Measurements from ENCODE around the gene EIF4G3. TPM values are rescaled to one million over a fixed set of nuclear protein-coding genes. Genes with fewer than 3 reads are reported as not detected.
A peak's percentile ranks its signal among the peaks of the same experiment; 100 is the strongest.

EIF4G3 gene
- total RNA-seq, 3 donors from 2014 or later (not counting 1 experiment from before 2014, with no cell fraction given): 105 to 107 (median 107) TPM

DNA sequence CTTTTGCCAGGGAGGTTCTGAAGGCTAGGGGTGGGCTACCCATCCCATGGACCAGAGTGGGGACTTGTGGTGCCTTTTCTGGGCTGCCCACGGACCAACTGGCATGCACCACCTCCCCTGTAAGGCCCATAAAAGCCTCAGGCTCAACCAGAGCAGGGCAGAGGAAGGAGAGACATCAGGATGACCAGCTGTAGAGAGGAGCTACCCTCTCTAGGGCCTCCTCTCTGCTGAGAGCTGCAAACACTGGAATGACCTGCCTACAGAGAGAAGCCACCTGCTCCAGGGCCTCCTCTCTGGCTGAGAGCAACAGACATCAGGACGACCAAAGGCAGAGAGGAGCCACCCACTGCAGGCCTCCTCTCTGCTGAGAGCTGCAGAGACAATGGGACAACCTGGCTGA lies 140.9 kb downstream of the EIF4G3 start:
- no peaks in the 10 kb centered on the region for H3K36me3 Mint-ChIP-seq
- Histone ChIP-seq H3K4me3 (ENCODE audit: low read length) (no peak overlapping the region), H3K4me1 (ENCODE audit: control insufficient read depth, insufficient read depth, low read length) (peaks cover 3% of the 10 kb centered on the region), H3K27ac (ENCODE audit: low read length) (no peak overlapping the region), H3K36me3 (ENCODE audit: control insufficient read depth, insufficient read depth, low read length) (no peaks in the 10 kb centered on the region), H3K9me3 (ENCODE audit: control insufficient read depth, insufficient read depth, low read length) (no peaks in the 10 kb centered on the region), H3K27me3 (ENCODE audit: control insufficient read depth, insufficient read depth, low read length) (no peaks in the 10 kb centered on the region)
- H3K27me3 Mint-ChIP-seq (ENCODE audit: low read depth in 2 of 2): no peaks in the 10 kb centered on the region
- H3K4me3 Mint-ChIP-seq: no peak overlapping the region
- ATAC-seq (no peak), DNase-seq (no peak)
- TF ChIP-seq, protein P1, sequence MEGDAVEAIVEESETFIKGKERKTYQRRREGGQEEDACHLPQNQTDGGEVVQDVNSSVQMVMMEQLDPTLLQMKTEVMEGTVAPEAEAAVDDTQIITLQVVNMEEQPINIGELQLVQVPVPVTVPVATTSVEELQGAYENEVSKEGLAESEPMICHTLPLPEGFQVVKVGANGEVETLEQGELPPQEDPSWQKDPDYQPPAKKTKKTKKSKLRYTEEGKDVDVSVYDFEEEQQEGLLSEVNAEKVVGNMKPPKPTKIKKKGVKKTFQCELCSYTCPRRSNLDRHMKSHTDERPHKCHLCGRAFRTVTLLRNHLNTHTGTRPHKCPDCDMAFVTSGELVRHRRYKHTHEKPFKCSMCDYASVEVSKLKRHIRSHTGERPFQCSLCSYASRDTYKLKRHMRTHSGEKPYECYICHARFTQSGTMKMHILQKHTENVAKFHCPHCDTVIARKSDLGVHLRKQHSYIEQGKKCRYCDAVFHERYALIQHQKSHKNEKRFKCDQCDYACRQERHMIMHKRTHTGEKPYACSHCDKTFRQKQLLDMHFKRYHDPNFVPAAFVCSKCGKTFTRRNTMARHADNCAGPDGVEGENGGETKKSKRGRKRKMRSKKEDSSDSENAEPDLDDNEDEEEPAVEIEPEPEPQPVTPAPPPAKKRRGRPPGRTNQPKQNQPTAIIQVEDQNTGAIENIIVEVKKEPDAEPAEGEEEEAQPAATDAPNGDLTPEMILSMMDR (IDR thresholded peaks at IDR 0.05): no peak
- H3K9me3 Mint-ChIP-seq: no peaks in the 10 kb centered on the region
- peaks cover 37 to 60% of the 10 kb centered on the region in 2 donors for H3K4me1 Mint-ChIP-seq
- no peak overlapping the region for H3K27ac Mint-ChIP-seq
- intact Hi-C loops (cut with micrococcal nuclease): no loop called here
- WGBS (ENCODE audit: insufficient coverage): 70% methylated on average over 2 of the region's 2 CpGs

DNA sequence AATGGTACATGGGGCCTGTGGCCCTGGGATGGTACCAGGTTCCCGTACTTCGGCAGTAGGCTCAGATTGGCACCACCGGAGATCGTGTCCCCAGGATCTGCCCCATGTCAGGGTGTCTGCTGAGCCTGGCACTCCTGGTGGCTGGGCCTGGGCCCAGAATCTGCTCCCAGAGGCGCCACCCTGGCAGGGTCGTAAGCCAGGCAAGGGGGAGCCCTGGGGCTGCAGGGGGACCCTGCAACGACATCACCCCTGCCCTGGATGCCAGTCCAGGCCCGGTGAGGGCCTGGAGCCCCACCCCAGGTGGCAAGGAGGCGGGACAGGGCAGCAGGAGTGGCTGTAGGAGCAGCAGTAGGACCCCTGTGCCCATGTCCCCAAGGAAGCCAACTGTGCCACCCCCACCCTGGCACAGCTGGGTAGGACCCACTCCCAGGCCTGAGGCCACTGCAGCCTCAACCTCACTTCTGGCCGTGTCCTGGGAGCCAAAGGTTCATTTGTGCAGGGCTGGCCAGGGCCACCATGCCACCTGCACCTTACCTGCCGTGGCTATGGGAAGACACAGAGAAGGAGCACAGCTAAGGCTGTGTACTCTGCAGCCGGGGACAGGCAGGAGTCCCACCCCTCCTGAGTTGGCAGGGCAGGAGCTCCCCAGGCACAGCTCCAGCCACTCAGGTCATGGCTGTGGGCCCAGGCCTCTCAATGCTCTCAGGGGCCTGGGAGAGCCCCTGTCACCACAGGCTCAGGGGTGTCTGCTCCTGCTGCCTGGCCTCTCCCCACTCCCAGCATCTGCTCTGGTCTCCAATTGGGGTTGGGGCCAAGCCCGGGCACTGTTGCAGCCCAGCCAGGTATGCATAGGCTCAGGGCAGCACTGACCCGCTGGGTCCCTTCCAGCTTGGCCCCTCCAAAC lies 141.7 kb downstream of the EIF4G3 start:
- Histone ChIP-seq H3K9me3 (ENCODE audit: control insufficient read depth, insufficient read depth, low read length) (no peaks in the 10 kb centered on the region), H3K4me3 (ENCODE audit: low read length) (no peak overlapping the region), H3K4me1 (ENCODE audit: control insufficient read depth, insufficient read depth, low read length) (peaks cover 3% of the 10 kb centered on the region), H3K27ac (ENCODE audit: low read length) (no peak overlapping the region), H3K36me3 (ENCODE audit: control insufficient read depth, insufficient read depth, low read length) (no peaks in the 10 kb centered on the region), H3K27me3 (ENCODE audit: control insufficient read depth, insufficient read depth, low read length) (no peaks in the 10 kb centered on the region)
- Mint-ChIP-seq H3K27ac (no peak overlapping the region), H3K36me3 (no peaks in the 10 kb centered on the region), H3K9me3 (no peaks in the 10 kb centered on the region), H3K27me3 (ENCODE audit: low read depth in 2 of 2) (no peaks in the 10 kb centered on the region), H3K4me3 (no peak overlapping the region), H3K4me1 (peaks cover 32 to 60% of the 10 kb centered on the region in 2 donors)
- intact Hi-C loops (cut with micrococcal nuclease): no loop called here
- TF ChIP-seq, protein P1 (IDR thresholded peaks at IDR 0.05): no peak
- 95% methylated on average over 14 of the region's 14 CpGs for WGBS (ENCODE audit: insufficient coverage)
- ATAC-seq (no peak), DNase-seq (no peak)

DNA sequence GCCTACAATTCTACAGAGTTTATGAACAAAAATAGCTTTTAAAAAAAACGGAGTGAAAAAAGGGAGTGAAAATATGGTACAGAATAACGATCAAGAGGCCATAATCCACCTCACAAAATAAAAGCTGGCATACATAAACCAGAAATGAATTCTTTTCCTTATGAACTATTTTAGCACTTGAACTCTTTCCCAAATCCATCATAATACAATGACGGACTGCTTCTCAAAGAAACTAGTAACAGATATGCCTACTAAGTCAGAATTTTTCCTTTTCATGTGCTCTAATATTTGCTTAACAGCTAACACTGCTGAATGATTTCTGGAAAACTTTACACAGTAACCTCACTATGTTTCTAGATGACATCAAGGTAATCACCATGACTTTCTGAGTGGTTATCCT lies 144.0 kb downstream of the EIF4G3 start:
- no peak for DNase-seq
- H3K27ac ChIP-seq (ENCODE audit: low read length): no peak overlapping the region
- intact Hi-C loops (cut with micrococcal nuclease): no loop called here
- H3K4me3 ChIP-seq (ENCODE audit: low read length): no peak overlapping the region
- TF ChIP-seq, protein P1 (IDR thresholded peaks at IDR 0.05): no peak
- H3K36me3 Mint-ChIP-seq: no peaks in the 10 kb centered on the region
- ATAC-seq: no peak
- H3K9me3 ChIP-seq (ENCODE audit: control insufficient read depth, insufficient read depth, low read length): no peaks in the 10 kb centered on the region
- H3K4me1 ChIP-seq (ENCODE audit: control insufficient read depth, insufficient read depth, low read length): peaks cover 3% of the 10 kb centered on the region
- no peaks in the 10 kb centered on the region for H3K9me3 Mint-ChIP-seq
- H3K27me3 Mint-ChIP-seq (ENCODE audit: low read depth in 2 of 2): no peaks in the 10 kb centered on the region
- 94% methylated on average over 1 of the region's 3 CpGs for WGBS (ENCODE audit: insufficient coverage)
- H3K36me3 ChIP-seq (ENCODE audit: control insufficient read depth, insufficient read depth, low read length): no peaks in the 10 kb centered on the region
- H3K27ac Mint-ChIP-seq: peak overlapping the region in 1 of 2 donors; percentile 50
- peaks cover 32 to 48% of the 10 kb centered on the region in 2 donors for H3K4me1 Mint-ChIP-seq
- no peak overlapping the region for H3K4me3 Mint-ChIP-seq
- no peaks in the 10 kb centered on the region for H3K27me3 ChIP-seq (ENCODE audit: control insufficient read depth, insufficient read depth, low read length)

All from natural killer cell (primary cell).